HG02938 (cell line): Measurements from ENCODE around the gene LLCFC1.
"Not testable (repeated sequence)": the region's sequence is repeated elsewhere in the genome, so short reads cannot be mapped to it uniquely, and the experiment has no call there.

Experiments
- ATAC-seq: cut with Tn5 transposase; IDR thresholded peaks from one replicate; pipeline ENCODE4 v1.9.1; 2021; ENCODE audit warnings: mild to moderate bottlenecking, moderate library complexity; ENCODE audit not compliant: unreplicated experiment

LLCFC1 gene

GRCh38 chr7:142978402-142978801 lies 39.1 kb downstream of the LLCFC1 start:
- not testable (repeated sequence) for ATAC-seq

- no peak for ATAC-seq
These were observed 44.5 kb downstream of the LLCFC1 start for GRCh38 chr7:142983825-142984224.

- no peak for ATAC-seq
These were observed 45.0 kb downstream of the LLCFC1 start for GRCh38 chr7:142984297-142984696.
